ENCODE measurements around the gene TAOK3. TPM values are rescaled to one million over a fixed set of nuclear protein-coding genes. Genes with fewer than 3 reads are reported as not detected.
"Not testable (repeated sequence)": the region's sequence is repeated elsewhere in the genome, so short reads cannot be mapped to it uniquely, and the experiment has no call there.

Gene TAOK3
- total and polyA plus RNA-seq, 8 donors, result 7.5 to 131 (median 29.0) TPM

DNA sequence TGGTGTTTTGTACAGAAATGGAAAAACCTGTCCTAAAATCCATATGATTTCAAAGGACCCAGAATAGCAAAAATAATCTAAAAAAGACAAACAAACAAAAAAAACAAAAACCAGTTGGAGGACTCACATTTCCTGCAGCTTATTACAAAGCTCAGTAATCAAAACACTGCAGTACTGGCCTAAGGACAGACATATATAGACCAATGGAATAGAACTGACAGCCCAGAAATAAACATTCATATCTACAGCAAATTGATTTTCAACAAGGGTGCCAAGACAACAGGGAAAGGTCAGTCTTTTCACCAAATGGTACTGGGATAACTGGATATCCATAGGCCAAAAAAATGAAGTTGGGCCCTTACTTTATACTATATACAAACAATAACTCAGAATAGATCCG, 55.0 kb downstream of the TAOK3 start:
- WGBS, 5 donors, result 35 to 97% (median 69%) methylated on average over 1 of the region's 1 CpG
- Histone ChIP-seq H3K4me3 (no peak overlapping the region), H3K36me3 (no peaks in the 10 kb centered on the region), H3K4me1 (peaks cover 0 to 10% (median 3%) of the 10 kb centered on the region in 4 donors), H3K9me3 (no peaks in the 10 kb centered on the region), H3K27ac (no peak overlapping the region), H3K27me3 (no peaks in the 10 kb centered on the region)
- TF ChIP-seq POLR2A (IDR thresholded peaks at IDR 0.05), result no peak
- no peak for TF ChIP-seq POLR2AphosphoS5 (IDR thresholded peaks at IDR 0.05)
- TF ChIP-seq, protein P1, sequence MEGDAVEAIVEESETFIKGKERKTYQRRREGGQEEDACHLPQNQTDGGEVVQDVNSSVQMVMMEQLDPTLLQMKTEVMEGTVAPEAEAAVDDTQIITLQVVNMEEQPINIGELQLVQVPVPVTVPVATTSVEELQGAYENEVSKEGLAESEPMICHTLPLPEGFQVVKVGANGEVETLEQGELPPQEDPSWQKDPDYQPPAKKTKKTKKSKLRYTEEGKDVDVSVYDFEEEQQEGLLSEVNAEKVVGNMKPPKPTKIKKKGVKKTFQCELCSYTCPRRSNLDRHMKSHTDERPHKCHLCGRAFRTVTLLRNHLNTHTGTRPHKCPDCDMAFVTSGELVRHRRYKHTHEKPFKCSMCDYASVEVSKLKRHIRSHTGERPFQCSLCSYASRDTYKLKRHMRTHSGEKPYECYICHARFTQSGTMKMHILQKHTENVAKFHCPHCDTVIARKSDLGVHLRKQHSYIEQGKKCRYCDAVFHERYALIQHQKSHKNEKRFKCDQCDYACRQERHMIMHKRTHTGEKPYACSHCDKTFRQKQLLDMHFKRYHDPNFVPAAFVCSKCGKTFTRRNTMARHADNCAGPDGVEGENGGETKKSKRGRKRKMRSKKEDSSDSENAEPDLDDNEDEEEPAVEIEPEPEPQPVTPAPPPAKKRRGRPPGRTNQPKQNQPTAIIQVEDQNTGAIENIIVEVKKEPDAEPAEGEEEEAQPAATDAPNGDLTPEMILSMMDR (IDR thresholded peaks at IDR 0.05), result no peak
- TF ChIP-seq EP300 (IDR thresholded peaks at IDR 0.05), result no peak
- DNase-seq, result no peak
- intact Hi-C loops (cut with DNase I; ENCODE audit: low total_unique reads), result no loop called here

DNA sequence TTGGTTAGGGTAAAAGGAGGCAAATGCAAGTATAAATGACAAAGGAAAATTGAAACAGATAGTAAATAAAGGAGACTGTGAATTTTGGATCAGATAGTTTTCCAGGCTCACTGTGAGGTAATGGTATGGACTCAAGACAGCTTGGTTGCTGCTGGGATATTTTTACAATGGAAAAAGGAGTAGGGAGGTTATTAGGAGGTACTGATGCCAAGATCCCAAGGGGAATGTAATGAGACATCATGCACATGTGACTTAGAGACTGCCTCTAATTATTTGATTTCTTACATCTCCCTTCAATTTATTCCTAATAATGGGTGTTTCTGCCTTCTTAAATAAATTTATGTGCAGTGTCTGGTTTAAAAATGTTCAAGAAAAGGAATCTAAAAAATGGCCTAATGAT, 56.9 kb downstream of the TAOK3 start:
- Histone ChIP-seq H3K36me3 (no peaks in the 10 kb centered on the region), H3K27ac (no peak overlapping the region), H3K9me3 (no peaks in the 10 kb centered on the region), H3K4me3 (no peak overlapping the region), H3K27me3 (no peaks in the 10 kb centered on the region), H3K4me1 (peaks cover 0 to 27% (median 7%) of the 10 kb centered on the region in 4 donors)
- DNase-seq, result no peak
- intact Hi-C loops (cut with DNase I; ENCODE audit: low total_unique reads), result no loop called here
- TF ChIP-seq POLR2A (IDR thresholded peaks at IDR 0.05) (no peak), EP300 (IDR thresholded peaks at IDR 0.05) (no peak), POLR2AphosphoS5 (IDR thresholded peaks at IDR 0.05) (no peak)
- TF ChIP-seq, protein P1 (IDR thresholded peaks at IDR 0.05), result no peak

DNA sequence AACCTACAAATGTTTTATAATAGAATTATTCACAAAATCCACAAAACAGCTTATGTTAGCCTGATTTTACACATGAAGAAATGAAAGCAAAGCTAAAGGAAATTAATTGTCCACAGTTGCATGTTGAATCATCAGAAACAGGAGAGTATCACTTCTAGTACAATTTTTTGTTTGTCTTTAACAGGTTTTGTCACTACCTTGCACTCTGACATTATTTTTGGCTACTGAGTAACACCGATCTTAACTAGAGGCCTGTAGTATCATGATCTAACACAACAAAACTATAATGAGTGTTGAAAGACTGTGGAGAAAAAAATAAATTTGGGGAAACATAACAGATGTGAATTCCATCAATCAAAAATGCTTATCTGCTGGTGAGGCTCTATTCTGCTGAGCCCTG, 60.1 kb downstream of the TAOK3 start:
- TF ChIP-seq POLR2A (IDR thresholded peaks at IDR 0.05) (no peak), POLR2AphosphoS5 (IDR thresholded peaks at IDR 0.05) (no peak)
- WGBS, 5 donors, result 11 to 44% (median 22%) methylated on average over 1 of the region's 1 CpG

DNA sequence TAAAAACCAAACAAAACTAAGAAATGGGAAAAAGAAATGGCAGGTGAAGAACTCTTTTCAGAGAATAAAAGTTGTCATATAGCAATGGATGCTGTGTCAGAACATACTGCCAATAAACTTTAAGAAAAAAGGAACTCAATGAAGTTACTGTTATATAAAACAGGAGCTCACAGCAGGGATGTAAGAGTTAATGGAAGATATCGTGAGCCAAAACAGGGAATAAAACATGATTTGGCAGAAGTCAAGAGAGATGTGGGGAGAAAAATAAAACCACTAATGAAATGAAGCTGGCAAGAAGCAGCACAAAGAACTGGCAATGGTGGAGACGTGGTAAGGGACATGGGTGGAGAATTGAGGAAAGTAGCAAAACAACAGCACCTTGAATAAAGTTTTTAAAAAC, 61.0 kb downstream of the TAOK3 start:
- Histone ChIP-seq H3K4me1 (peaks cover 0 to 40% (median 11%) of the 10 kb centered on the region in 4 donors), H3K27ac (no peak overlapping the region), H3K4me3 (no peak overlapping the region), H3K36me3 (no peaks in the 10 kb centered on the region), H3K9me3 (no peaks in the 10 kb centered on the region), H3K27me3 (no peaks in the 10 kb centered on the region)
- 19 to 48% (median 34%) methylated on average over 2 of the region's 2 CpGs for WGBS, 5 donors
- no peak for DNase-seq
- TF ChIP-seq, protein P1 (IDR thresholded peaks at IDR 0.05), result no peak
- no peak for TF ChIP-seq POLR2A (IDR thresholded peaks at IDR 0.05)
- TF ChIP-seq EP300 (IDR thresholded peaks at IDR 0.05), result no peak
- no peak for TF ChIP-seq POLR2AphosphoS5 (IDR thresholded peaks at IDR 0.05)
- intact Hi-C loops (cut with DNase I; ENCODE audit: low total_unique reads), result no loop called here

More for the DNA sequence above, 60.1 kb downstream of the TAOK3 start:
- no peaks in the 10 kb centered on the region for H3K9me3 ChIP-seq
- intact Hi-C loops (cut with DNase I; ENCODE audit: low total_unique reads), result no loop called here
- H3K36me3 ChIP-seq, result no peaks in the 10 kb centered on the region
- H3K4me1 ChIP-seq, result peaks cover 0 to 33% (median 7%) of the 10 kb centered on the region in 4 donors
- DNase-seq, result no peak
- no peak overlapping the region for H3K4me3 ChIP-seq
- no peak overlapping the region for H3K27ac ChIP-seq
- H3K27me3 ChIP-seq, result no peaks in the 10 kb centered on the region

DNA sequence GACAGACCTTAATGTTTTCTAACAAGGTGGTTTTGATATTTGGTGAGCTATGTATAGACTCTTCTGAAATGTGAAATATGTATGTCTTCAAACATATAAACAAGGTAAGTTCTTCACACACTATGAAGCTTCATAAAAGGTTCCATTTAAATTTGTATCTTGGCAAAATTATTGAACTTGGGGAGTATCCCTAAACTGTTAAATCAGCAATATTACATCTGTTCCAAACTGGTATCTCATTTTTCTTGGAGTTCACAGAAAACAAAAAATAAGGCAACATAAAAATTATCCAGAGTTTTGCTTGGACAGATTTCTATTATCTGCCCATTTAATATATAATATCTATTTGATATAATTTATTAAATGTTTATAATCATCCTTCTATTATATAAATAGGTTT, 62.4 kb downstream of the TAOK3 start:
- Histone ChIP-seq H3K9me3 (no peaks in the 10 kb centered on the region), H3K4me1 (peaks cover 0 to 40% (median 12%) of the 10 kb centered on the region in 4 donors), H3K36me3 (no peaks in the 10 kb centered on the region), H3K27me3 (no peaks in the 10 kb centered on the region), H3K4me3 (no peak overlapping the region), H3K27ac (no peak overlapping the region)
- intact Hi-C loops (cut with DNase I; ENCODE audit: low total_unique reads), result no loop called here
- TF ChIP-seq EP300 (IDR thresholded peaks at IDR 0.05) (no peak), POLR2AphosphoS5 (IDR thresholded peaks at IDR 0.05) (no peak), POLR2A (IDR thresholded peaks at IDR 0.05) (no peak)
- TF ChIP-seq, protein P1 (IDR thresholded peaks at IDR 0.05), result no peak
- no peak for DNase-seq

DNA sequence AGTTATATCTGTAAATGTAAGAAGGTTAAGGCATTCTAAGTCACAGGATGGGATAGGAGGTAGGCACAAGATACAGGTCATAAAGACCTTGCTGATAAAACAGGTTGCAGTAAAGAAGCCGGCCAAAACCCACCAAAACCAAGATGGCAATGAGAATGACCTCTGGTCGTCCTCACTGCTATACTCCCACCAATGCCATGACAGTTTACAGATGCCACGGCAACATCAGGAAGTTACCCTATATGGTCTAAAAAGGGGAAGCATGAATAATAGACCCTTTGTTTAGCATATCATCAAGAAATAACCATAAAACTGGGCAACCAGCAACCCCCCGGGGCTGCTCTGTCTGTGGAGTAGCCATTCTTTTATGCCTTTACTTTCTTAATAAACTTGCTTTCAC, 64.7 kb downstream of the TAOK3 start:
- H3K9me3 ChIP-seq; H3K36me3 ChIP-seq; intact Hi-C loops (cut with DNase I; ENCODE audit: low total_unique reads); H3K4me3 ChIP-seq; H3K27me3 ChIP-seq: not testable (repeated sequence)
- Histone ChIP-seq H3K27ac (peak overlapping the region in 1 of 5 donors; percentile 63), H3K4me1 (peaks cover 0 to 39% (median 11%) of the 10 kb centered on the region in 4 donors)
- peak in 1 of 2 donors; percentile 29 for DNase-seq
- WGBS, 5 donors, result 56 to 81% (median 69%) methylated on average over 4 of the region's 4 CpGs

Data from stomach (tissue), 9 donors.